HG03159 (cell line): ENCODE results near the gene CDH22.

Source experiments
- ATAC-seq: cut with Tn5 transposase; IDR thresholded peaks from one replicate; pipeline ENCODE4 v1.9.1; 2021; ENCODE audit warnings: mild to moderate bottlenecking, moderate library complexity; ENCODE audit not compliant: unreplicated experiment

Gene CDH22

DNA sequence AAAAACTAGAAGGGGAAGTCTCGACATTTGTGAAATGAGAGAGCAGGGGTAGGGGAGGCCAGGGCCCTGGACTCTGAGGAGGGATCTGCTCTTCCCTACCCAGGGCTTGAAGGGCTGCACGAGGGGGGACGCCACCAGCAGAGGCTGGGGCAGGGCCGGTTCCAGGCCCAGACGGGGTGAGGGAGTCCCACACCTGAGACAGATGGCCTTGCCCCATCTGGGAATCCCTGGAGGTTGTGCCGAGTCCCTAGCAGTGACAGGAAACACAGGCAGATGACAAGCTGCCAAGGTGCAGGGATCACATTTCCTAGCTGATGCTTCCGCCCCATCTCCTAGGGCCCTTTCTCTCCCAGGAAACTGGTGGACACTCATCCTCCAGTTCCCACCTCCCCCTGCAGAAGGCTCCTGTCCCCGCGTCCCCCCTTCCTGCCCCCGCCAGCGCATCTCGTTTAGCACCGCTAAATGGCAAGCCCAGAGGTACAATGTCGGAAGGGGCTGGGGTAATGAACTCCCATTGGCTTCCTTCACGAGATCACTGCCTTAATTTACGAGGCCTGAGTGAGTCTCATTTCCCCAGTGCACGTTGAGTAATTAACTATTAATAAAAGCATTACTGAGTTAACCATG, 35.2 kb upstream of the CDH22 start:
- ATAC-seq: no peak

GRCh38 chr20:46342451-46343347, 34.4 kb upstream of the CDH22 start:
- ATAC-seq: no peak

GRCh38 chr20:46342010-46342378, 33.7 kb upstream of the CDH22 start:
- no peak for ATAC-seq

- no peak for ATAC-seq
Observed at GRCh38 chr20:46341074-46342009, 33.0 kb upstream of the CDH22 start.

DNA sequence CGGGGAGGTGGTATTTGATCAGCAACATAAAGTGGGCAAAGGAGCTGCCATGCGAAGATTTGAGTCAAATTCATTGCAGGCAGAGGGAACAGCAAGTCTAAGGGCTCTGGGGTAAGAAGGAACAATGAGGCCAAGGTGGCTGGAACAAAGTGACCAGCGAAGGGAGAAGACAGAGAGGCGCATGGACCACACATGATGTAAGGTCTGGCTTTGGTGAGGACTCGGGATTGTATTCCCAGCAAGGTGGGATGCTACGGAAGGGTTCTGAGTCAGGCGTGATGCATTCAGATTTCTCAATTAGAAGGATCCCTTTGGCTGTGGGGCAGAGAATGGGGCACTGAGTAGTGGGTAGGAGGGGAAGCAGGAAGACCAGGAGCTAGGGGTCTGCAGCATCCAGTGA, 30.7 kb upstream of the CDH22 start:
- ATAC-seq: no peak

DNA sequence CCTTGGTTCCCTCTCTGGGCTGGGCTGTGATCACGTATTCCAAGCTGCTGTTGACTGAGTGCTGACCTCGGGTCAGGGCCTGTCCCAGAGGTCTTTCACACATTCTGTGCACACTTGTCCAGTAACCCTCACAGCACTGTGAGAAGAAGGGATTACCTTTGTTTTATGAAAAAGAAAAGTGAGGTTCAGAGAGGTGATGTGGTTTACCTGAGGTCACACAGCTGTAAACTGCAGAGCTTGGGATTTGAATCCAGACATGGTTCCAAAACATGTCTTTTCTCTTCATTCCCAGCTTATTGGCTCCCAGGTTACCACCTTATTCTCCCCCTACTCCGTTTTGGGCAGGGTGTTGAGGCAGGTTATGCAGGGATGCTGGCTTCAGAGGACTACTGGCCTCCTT, 28.4 kb upstream of the CDH22 start:
- no peak for ATAC-seq

- no peak for ATAC-seq
Observed at GRCh38 chr20:46334303-46334904, 26.1 kb upstream of the CDH22 start.

DNA sequence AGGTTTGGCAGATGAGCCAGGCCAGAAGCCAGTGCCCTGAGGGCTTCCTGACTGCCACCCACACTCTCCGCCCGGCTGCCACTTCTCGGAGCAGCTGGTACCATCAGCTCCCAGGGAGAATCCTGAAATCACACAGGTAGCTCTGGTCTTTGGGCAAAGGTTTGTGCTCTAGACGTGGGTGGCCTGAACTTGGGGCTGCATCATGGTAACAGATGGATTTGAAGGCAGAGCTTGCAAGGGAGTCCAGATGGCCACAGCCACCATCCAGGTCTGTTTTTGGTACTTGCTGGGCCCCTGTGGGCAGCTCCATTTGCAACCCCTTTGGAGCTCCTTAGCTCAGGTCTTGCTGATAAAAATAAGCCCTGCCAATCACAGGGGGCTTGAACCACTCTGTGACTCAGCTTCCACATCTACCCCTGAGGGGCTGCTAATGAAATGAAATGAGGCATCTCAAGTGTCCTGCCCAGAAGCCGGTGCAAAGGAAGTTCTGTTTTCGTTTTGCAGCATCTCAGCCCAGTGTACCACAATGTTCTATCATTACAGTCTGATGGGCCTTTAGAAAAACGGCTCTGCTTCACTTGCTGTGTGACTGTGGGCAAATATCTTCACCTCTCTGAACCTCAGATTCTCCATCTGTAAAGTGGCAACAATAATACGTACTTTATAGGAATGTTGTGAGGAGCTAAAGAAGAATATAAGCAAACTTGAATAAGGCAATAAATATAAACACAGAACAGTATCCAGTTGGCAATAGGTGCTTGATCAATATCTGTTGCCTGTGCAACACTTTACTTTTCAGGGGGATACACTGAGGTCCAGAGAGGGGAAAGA, 25.1 kb upstream of the CDH22 start:
- ATAC-seq: no peak

GRCh38 chr20:46332373-46333160, 24.3 kb upstream of the CDH22 start:
- no peak for ATAC-seq

GRCh38 chr20:46331611-46332361, 23.5 kb upstream of the CDH22 start:
- no peak for ATAC-seq

- no peak for ATAC-seq
Observed at GRCh38 chr20:46330831-46331371, 22.6 kb upstream of the CDH22 start.

DNA sequence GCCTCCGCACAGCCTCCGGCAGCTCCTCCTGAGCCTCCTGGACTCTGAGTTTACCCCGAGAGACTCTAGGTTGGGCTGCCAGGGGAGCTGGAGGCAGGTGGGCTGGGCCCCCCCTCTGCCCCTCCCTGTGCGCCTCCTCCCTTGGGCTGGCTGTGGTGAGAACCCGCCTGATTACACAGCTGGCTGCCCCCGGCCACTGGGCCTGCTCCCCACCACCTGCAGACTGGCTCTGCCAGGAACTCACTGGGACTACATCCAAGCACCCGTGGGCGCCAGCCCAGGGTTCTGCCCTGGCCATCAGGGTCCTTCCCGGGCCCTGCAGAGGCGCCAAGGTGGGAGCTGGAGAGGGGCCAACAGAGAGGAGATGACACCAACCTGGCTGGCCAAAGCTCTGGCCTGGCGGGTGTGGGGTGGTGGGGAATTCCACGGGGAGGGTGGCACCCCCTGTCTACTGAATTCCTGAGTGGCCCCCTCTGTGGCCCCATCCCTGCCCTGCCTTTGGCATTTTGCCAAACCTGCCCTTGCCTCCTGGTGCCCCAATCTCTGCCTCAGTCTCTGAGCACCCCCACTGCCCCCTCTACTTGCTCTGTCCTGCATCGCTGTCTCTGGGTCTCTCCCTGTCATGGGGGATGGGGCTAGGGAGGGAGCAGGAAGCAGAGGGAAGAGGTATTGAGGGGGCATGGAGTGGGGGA, 21.9 kb upstream of the CDH22 start:
- ATAC-seq: no peak

- ATAC-seq: no peak
Observed at GRCh38 chr20:46328200-46328882, 20.0 kb upstream of the CDH22 start.

DNA sequence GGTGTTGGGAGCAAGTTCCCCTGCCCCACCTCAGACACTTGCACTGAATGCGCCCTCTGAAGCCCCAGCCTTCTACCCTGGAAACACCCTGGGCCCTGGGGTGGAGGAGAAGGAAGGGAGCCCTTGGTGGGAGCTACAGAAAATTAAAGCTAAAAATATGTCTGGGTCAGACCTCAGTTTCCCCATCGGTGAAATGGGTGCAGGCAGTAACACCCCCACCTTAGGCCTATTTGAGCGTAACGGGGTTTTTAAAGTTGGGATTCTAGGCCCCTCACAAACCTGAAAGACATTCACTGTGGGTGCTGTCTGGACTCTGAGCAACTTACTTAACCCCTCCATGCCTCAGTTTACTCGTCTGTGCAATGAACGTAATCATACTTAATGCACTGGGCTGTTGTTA, 19.3 kb upstream of the CDH22 start:
- ATAC-seq: no peak

DNA sequence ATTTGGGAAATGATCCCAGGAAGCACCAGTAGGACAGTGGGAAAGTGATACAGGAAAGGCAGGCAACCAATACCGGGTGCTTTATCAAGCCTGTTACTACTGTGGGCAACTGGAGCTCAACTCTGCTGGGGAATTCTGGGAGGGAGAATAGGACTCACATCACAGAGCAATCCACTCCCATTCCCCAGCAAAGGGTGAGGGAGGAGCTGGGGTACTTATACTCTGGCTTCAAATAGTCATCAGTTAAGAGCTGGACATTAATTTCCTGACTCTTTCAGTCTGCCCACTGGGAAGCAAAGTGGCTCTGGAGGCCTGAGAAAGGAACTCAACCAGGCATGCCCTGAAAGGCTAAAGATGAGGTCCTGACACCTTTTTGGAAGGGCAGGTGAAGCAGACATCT, 17.5 kb upstream of the CDH22 start:
- no peak for ATAC-seq

DNA sequence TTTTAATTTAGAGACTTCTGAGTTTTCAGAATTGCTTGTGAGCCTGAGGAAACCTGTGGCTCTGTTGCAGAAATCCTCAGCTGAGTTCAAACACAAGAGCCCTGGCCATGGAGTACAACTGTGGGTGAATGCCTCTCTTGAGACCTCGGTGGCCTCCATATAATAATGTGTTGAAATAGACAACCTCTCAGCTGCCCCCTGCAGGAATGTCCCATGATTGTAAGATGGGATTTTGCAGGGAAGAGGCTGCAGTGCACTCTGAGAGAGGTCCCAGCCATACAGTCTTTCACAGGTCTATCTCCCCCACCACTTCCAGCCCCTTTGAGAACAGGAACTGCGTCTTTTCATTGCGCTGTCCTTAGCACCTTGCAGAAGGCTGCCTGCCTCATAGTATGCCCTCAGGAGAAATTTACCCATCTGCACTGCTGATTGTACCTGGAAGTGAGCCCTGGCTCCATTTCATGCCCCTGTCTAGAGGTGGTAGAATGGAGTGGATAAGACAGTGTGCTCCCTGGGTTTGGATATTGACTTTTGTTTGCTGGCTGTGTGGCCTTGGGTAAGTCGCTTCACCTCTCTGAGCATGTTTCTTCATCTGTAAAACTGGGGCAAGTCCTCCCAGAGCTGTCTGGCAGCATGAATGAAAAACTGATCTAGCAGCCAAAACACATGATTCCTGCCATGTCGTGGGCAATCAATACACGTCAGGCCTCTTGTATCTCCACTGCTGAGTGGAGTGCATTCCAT, 16.8 kb upstream of the CDH22 start:
- no peak for ATAC-seq
